Measurements from ENCODE around the gene HOATZ.

- TF ChIP-seq EZH2phosphoT487 (IDR thresholded peaks at IDR 0.05; ENCODE audit: insufficient read depth, low read depth) (no peak), EZH2 (IDR thresholded peaks at IDR 0.05; ENCODE audit: insufficient read depth, poor library complexity, severe bottlenecking) (no peak)
Measured at GRCh38 chr11:111574373-111575225, 60.0 kb downstream of the HOATZ start.
